ENCODE measurements around the gene OAF.
"Not testable (repeated sequence)": the region's sequence is repeated elsewhere in the genome, so short reads cannot be mapped to it uniquely, and the experiment has no call there.

The OAF gene

DNA sequence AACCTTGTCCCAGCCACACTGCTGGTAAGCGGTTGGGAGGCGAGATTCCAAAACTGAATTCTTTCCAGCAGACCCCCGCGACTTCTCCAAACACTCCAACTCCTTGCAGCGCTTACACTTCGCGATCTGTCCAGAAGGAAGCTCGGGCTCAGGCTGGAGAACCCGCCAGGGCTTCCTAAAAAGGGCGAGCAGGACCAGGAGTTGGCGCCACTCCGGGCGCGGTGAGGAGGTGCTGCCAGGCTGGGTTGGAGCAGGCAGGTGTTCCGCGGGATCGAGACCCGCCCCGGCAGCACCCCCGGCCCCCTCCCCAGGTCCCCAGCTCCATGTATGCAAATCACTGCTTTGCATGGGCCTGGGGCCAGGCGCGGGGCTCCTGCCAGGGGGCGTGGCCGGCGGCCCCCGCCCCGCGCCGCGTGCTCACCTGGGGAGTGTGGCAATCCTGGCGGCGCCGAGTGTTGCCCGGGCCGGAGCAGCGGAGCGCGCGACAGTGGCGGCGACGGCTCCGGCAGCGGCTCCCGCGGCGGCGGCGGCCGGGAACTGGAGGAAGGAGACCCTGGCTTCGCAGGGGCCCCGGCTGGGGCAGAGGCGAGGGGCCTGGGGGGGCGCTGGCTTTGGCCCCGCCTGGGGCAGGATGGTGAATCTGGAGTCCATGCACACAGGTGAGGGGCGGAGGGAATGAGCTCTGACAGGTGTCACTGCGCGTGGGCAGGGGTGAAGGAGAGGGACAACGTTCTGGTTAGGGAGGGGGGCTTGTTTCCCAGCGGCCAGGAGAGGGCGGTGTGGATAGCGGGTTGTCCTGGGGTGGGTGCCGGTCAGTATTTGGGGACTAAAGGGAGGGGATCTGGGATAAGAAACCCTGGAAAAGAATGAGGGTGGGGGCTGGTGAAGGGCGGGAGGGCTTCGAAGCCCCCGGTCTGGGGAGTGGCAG, 29.1 kb downstream of the OAF start, which contains the start of gene POU2F3:
Gene POU2F3 (plus strand): TSS at position 428 of the 928 bp plus-strand sequence. CDS start 204 bp downstream, at position 632.
- peak in 1 of 56 donors; percentile 17 for DNase-seq

DNA sequence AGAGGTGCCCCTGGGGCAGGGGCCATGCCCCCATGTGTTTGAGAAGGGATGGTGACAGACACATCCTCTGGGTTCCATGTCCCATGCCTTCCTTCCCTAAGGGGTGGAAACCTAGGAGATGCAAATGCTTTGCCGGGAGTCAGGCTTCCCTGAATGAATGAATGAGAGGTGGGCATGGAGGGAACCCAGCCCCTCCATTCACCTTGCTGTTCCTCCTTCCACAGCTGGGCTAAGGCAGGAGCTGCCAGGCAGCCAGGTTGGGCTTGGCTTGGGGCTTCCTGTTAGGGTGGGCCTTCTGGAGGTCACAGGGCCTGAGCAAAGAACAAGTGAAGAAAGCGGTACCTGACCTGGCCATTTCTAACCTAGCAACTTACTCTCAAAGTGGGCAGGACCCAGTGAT, 30.0 kb downstream of the OAF start:
- no peak for DNase-seq

DNA sequence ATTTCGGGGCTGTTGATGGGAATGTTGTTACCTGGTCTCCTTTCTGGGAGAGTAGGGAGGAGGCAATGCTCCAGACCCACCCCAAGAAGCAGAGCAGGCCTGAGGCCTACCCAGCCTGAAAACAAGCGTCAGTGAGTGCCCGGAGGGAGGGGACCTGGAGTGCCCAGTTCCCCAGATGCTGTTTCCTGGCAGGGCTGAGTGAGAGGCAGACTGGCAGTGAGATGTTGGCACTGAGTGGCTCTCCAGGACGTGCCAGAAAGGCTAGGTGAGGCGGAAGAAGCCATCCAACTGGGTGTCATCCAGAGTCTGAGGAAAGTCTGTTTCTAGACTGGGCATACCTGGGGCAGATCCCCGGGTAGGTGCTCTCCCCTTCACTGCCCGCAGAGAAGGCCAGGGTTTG, 30.4 kb downstream of the OAF start:
- DNase-seq = no peak

DNA sequence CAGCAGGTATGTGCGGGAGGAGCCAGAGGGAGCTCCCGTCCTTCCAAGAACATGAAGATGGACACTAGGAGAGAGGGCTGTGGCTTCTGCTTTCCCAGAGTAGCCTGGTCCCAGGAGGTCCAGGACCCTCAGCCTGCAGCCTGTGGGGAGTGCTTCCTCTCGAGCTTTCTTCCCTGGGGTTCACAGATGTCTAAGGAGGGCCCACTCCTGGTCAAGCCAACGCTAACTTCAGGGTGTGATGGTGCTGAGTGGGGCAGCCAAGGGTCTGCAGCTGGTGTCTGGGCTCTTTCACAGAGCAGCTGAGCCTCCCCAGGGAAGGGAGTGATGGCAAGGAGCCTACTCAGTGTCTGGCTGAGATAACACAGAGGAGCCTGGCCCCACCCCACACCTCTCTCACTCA, 32.4 kb downstream of the OAF start:
- no peak for DNase-seq

DNA sequence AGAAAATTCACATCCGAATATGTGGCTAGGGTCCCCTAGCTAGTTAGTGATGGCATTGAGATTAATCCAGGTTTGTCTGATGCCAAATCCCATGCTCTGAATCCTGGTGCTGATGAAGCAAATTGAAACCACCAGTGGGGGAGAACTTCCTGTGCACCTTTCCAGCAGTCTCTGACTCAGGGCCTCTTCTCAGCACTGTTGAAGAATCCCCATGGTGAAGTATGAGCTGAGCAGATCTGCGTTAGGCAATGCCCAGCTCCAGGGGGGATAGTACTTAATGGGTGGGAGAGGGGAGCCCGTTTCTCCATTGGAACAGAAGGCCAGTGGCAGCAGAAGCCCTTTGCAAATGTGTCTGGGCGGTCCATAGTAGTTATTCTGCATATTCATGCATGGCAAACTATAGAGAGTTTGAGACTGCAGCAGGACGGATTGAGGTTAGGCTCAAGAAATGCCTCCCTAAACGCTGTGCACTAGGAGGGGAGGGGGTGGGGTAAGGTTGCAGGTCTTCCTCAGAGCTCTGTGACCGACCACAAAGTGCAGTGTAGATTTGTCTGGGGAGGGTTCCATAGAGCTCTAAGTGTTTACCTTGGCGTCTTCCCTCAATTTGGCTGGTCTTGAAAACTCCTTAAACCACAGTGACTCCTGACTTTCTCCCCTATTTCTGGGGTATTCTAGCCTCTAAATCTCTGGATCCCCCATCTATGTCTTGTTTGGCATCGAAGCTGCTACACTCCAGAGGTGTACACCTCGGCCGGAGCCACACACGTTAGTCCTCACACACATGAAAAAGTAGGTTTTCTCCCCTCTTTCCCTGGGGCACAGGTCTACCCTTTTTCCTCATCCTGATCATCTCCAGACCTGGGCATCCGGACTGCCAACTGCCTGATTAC, 33.9 kb downstream of the OAF start:
- DNase-seq = no peak

DNA sequence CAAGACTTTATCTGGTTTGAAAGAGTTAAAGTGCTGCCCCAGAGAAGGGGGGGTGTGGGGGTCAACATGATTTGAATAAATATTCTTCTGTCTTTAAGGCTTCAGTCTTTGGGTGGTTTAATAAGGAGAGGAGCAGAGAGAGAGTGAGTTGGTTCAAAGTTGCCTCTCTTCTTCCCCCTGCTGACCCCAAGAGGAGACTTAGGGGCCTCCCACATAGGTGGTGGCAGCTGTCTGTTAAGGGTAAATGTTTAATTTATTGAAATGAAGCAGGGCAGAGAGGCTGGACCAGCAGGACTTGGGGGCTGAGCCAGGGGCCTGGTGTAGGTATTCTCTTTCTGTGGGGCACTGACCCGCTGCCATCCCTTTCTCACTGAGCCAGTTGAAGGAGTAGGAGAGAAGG, 34.6 kb downstream of the OAF start:
- DNase-seq = no peak

DNA sequence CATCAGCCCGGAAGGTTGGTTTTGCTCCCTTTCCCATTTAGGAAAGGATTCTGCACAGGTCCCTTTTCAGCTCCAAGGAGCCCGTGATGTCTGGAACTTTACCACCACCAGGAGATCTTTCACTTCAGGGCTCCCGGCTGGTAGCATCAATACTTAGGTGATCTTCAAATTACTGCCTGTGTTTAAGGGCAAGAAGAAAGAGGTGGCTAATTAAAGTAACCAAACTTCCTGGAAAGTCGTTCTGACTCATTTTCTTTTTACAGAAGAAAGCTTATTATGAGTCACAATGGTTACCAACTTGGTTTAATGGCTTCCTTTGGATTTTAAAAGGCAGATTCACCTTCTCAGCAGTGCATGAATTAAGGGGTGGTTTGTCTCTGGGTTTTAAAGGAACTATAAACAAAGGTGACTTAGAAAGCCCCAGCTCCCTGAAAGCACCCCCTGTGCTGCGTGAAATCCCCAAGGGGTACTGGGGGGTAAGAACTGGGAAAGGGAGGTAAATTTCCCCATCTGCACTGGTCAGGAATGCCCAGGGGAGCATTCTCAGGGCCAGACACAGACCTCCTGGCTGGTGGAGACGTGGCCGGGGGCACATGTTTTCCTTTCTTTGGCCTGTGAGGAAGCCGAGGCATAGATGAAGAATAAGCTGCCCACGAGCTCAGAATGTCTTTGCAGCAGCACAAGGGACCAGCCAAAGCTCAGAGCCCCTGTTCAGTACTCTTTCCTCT, 37.9 kb downstream of the OAF start:
- DNase-seq = no peak

DNA sequence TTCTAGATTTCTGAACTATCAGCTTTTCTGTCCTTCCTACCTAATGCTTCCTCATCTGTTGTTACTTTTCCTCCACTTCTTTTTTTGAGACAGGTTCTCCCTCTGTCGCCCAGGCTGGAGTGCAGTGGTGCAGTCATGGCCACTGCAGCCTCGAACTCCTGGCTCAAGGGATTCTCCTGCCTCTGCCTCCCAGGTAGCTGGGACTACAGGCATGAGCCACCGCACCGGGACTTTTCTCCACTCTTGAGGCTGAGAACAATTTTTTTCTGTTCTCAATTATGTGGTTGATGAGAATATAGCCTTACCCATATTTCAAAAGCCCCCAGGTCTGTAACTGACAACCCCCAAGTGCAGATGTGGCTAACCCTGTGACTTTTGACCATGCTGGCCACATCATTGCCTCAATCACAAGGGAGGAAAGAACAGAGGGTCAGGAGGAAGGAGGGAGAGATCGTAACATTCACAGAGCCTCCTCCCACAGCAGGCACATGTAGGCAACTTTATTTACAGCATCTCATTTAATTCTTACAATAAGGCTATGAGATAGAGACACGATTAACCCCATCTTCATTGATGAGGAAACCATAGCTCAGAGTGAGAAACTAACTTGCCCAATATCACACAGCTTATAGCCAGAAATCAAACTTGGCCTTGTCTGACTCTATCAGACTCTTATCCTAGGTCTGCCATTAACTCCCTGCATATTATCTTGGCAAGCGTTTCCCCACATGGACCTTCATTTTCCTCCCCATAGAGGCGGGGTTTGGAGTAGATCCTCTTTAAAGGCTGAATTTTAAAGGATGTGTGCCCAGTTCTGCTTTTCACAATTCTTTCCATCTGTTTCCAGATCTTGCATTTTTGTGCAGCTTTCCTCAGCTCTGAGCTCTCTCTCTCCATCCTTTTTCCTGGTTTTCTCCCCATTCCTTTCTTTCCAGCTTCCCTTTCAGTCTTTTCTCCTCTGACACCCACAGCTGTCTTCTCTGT, 38.7 kb downstream of the OAF start:
- DNase-seq = no peak

DNA sequence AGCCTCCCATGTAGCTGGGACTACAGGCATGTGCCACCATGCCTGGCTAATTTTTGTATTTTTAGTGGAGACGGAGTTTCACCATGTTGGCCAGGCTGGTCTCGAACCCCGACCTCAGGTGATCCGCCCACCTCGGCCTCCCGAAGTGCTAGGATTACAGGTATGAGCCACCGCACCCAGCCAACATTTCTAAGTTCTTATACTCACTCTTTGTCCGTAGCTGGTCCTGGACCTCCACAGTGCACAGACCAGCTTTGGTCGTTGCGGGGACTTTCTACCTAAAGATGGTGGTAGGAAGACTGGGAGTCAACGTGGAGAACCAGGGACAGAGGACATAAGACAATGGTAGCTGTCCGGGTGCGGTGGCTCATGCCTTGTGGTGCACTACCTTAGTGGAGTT, 42.5 kb downstream of the OAF start:
- DNase-seq = not testable (repeated sequence)

DNA sequence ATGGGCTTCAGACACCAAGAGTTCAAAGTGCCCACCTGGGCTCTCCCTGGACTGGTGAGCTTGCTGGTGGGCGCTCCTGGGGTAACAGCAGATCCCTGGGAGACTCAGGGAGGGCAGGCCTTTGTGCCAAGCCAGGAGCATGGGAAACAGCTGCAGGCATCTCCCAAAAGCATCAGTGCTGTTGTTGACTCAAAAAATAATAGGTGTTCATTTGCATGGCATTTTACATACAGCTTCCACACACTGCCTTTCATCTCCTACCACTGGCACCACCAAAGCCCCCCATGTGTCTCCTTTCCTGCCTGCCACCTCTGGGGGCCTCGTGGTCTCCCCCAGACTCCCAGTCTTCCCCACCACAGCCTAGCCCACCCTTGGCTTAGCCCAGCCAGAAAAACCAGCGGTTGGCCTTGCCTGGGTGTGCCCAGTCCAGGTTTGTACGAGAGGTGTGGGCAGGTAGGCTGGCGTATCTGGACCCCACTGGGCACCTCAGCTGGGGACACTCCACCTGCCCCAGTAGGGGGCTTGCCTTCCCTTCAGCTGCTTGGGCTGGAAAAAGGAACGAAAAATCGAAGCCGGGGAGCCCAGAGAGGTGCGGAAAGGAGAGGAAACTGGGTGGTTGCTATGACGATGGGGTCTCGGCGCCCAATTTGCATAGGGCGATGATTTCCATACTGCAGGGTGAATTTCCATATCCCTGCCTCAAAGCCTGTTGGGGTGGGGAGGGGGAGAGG, 44.1 kb downstream of the OAF start:
- no peak for DNase-seq

DNA sequence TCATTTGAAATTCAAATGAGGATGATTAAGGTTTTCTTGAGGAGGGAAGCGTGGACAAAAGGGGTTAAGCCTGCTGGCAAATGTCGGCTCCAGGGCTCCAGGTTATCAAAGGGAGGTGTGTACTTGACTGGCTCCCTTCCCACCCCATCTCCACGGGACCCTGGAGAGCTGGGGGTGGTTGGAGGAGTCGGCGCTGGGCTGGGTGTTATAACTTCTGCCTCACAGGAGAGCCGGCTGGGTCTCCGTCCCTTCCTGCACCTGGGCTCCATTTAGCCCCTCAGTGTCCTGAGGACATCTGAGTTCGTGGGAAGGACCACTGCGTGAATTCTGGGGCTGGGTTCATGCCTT, 44.7 kb downstream of the OAF start:
- DNase-seq = no peak

DNA sequence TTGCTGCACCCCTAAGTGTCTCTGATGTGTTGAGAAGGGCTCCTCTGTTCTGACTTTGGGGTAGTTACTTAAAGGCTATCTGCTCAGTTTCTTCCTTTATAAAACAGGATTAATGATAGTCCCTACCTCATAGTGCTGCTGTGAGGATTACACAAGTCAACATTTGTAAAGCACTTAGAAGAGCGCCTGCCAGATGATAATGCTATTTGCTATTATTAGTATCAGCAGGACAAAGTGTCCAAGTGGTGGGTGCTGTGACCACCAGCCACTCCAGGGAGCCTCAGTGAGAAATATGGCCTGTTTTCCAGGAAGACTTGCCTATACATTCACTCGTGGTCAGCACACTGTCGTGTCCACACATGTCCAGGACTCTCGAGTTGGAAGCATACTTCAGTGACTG, 45.3 kb downstream of the OAF start:
- no peak for DNase-seq

DNA sequence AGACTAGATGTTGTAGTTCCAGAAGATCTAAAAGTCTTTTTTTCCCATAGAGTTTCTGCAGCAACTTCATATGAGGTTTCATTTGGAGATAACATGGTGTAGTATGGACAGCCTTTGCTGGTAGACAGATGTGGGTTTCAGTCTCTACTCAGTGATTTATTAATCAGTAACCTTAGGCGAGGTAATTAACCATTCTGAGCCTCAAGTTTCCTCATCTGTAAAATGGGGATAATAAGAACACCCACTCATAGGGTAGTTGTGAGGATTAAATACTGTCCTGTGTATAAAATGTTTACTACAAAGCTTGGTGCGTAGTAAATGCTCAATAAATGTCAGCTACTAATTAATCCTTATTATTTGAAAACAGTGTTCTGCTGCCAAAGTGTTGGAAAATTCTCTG, 45.9 kb downstream of the OAF start:
- DNase-seq = no peak

DNA sequence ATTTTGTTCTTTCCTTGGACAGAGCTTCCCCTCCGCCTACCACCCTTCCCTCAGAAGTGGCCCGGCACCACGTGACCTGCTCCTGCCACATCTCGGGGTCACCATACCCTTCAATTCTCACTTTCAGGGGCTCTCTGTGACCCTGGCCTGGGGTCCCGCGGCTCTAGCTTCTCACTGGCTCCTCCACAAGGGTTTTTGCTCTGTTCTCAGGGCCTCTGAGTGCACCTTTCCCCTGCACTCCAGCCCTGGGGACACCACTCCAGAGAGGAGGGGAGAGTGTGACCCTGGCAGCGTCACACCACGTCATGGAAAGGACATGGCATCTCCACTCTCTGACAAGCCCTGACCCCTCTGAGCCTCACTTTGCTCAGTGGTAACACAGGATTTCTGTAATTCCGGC, 46.5 kb downstream of the OAF start:
- DNase-seq = no peak

DNA sequence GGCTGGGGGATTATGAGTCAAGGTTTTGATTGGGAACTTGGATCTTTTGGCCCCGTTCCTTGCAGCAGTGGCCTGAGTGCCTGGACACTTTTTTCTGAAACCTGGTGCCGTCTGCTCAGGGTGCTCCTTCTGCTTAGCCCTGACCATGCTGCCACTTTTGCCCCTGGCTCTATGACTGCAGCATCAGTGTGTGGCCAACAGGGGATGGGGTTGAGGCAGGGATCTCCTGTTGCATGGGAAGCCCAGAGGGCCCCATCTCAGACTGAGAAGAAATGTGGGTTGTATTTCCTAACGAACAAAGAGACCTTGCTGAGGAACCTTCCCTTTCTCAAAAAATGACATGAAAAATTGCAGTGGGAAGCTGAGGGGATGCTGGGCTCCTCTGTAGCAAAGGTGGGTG, 47.8 kb downstream of the OAF start:
- no peak for DNase-seq

DNA sequence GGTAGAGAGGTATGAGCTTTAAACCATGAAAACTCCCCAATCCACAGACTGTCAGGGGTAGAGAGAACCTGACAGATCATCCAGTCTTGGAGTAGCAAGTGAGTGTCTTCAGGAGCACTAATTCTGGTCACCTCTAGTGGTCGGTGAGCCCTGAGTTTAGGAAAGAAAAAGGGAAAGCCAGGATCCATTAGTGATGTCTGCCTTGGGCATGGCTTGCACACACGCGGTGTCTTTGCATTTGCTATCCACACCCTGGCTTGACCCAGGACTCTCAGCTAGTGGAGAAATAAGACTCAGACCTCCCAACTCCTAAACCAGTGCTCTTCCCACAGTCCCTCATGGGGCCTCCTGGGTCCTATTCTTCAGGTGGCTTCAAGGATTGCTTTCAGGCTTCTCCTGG, 48.4 kb downstream of the OAF start:
- no peak for DNase-seq

DNA sequence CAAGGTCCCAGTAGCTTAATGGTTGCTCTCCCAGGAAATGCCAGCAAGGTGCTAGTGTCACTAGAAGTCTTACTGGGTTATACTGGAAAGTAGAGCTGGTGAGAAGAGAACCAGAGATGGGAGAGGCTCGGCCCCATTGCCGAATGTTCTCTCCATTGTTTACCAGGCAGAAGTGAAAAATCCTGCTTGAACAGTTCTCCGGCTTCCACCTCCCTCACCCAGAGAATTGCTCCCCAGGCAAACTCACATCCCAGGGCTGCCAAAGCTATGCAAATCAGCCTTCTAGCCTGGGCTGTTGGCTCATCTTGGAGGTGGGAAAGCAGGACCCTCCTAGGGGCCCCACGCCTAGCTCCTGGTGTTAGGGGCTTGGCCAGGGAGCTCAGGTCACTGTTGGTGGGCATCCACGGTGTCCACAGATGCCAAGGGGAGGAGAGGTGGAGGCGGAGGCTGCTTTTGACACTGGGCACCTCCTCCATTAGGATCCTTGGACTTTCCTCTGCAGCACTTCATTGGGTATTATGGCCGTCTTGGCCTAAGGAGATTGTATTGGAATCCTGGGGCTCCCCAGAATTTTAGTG, 49.2 kb downstream of the OAF start:
- DNase-seq = no peak

DNA sequence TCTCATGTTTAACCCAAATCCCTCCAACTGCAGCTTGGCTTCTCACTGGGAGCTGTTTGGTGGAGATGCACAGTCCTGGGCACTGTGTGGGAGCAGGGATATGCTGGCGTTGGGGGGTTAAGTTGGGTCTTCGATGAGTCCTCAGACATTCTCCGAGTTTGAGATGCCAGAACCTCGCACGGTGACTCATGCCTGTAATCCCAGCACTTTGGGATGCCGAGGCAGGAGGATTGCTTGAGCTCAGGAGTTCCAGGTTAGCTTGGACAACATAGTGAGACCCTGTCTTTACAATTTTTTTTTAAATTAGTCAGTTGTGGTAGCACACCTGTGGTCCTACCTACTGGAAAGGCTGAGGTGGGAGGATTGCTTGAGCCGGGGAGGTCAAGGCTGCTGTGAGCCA, 49.8 kb downstream of the OAF start:
- no peak for DNase-seq

DNA sequence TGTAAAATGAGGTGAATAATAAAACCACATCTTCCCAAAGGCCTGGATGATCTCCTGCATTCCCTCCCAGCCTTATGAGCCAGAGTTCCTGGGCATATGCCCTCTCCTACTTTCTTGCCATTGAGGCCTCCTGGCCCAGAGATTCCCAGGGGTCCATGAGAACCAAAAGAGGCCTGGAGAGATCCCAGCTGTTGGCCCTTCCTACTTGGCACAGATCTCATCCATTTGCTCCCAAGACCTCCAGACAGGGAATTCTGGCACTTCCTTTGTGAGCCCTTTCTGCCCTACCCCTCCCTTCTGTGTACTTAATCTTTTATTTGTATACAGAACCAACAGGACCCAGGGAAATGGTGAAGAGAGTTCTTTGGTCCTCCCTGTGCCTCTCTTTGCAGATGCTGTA, 50.5 kb downstream of the OAF start:
- no peak for DNase-seq
